ENCODE results near the gene C12orf76. TPM values are rescaled to one million over a fixed set of nuclear protein-coding genes. Genes with fewer than 3 reads are reported as not detected.

C12orf76 gene
- total and polyA plus RNA-seq, 2 experiments from 2014 or later: 14.3 to 14.5 TPM

DNA sequence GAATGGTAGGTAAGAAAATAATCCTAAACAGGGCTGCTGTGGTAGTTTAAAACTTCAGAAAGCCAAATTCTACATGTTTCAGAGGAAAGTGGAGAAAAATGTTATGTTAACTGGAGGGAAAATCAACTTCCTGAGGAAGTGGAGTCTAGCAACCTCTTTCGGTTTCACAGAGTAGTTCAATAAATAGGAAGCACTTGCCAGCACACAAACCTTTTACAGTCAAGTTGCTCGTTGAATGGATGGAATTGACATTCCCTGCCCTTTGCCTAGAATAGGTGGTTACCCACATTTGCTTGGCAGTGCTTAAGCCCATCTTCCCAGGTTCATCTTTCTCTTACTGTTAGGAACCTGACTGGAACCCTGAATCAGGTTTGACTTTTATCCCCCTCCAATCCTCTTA lies 33.2 kb downstream of the C12orf76 start:
- Histone ChIP-seq H3K27ac (ENCODE audit: low read depth) (no peak overlapping the region), H3K4me3 (no peak overlapping the region), H3F3A (replicated peaks; ENCODE audit: low read depth) (no peaks in the 10 kb centered on the region), H2AFZ (no peak overlapping the region), H3K36me3 (ENCODE audit: insufficient read depth) (no peaks in the 10 kb centered on the region; the same call in 1 of the 2 replicates), H3K27me3 (ENCODE audit: insufficient read depth) (no peaks in the 10 kb centered on the region), H4K20me1 (replicated peaks; ENCODE audit: insufficient read depth) (peaks cover 3% of the 10 kb centered on the region; the same call in 1 of the 2 replicates), H3K4me1 (ENCODE audit: insufficient read depth) (no peaks in the 10 kb centered on the region), H3K9me2 (ENCODE audit: insufficient read depth) (no peaks in the 10 kb centered on the region), H3K4me2 (no peak overlapping the region), H3K79me2 (replicated peaks; ENCODE audit: insufficient read depth) (peaks cover 4% of the 10 kb centered on the region; the same call in 1 of the 2 replicates)
- ATAC-seq (no peak), DNase-seq (ENCODE audit: low spot score) (no peak)
- TF ChIP-seq EZH2phosphoT487 (IDR thresholded peaks at IDR 0.05; ENCODE audit: unreplicated experiment) (no peak), CREB1 (CRISPR knock-in tag; IDR thresholded peaks at IDR 0.05; ENCODE audit: low read depth) (no peak), EZH2 (IDR thresholded peaks at IDR 0.05; ENCODE audit: low read depth, unreplicated experiment) (no peak), POLR2AphosphoS5 (IDR thresholded peaks at IDR 0.05; ENCODE audit: low read depth) (no peak), NANOG (IDR thresholded peaks at IDR 0.05; ENCODE audit: borderline replicate concordance) (no peak), ZNF114 (CRISPR knock-in tag; IDR thresholded peaks at IDR 0.05) (no peak), JUNB (IDR thresholded peaks at IDR 0.05; ENCODE audit: unreplicated experiment) (no peak), ZNF331 (CRISPR knock-in tag; IDR thresholded peaks at IDR 0.05; ENCODE audit: low read depth) (no peak), STAT1 (IDR thresholded peaks at IDR 0.05; ENCODE audit: unreplicated experiment) (no peak)
- TF ChIP-seq, protein P1, sequence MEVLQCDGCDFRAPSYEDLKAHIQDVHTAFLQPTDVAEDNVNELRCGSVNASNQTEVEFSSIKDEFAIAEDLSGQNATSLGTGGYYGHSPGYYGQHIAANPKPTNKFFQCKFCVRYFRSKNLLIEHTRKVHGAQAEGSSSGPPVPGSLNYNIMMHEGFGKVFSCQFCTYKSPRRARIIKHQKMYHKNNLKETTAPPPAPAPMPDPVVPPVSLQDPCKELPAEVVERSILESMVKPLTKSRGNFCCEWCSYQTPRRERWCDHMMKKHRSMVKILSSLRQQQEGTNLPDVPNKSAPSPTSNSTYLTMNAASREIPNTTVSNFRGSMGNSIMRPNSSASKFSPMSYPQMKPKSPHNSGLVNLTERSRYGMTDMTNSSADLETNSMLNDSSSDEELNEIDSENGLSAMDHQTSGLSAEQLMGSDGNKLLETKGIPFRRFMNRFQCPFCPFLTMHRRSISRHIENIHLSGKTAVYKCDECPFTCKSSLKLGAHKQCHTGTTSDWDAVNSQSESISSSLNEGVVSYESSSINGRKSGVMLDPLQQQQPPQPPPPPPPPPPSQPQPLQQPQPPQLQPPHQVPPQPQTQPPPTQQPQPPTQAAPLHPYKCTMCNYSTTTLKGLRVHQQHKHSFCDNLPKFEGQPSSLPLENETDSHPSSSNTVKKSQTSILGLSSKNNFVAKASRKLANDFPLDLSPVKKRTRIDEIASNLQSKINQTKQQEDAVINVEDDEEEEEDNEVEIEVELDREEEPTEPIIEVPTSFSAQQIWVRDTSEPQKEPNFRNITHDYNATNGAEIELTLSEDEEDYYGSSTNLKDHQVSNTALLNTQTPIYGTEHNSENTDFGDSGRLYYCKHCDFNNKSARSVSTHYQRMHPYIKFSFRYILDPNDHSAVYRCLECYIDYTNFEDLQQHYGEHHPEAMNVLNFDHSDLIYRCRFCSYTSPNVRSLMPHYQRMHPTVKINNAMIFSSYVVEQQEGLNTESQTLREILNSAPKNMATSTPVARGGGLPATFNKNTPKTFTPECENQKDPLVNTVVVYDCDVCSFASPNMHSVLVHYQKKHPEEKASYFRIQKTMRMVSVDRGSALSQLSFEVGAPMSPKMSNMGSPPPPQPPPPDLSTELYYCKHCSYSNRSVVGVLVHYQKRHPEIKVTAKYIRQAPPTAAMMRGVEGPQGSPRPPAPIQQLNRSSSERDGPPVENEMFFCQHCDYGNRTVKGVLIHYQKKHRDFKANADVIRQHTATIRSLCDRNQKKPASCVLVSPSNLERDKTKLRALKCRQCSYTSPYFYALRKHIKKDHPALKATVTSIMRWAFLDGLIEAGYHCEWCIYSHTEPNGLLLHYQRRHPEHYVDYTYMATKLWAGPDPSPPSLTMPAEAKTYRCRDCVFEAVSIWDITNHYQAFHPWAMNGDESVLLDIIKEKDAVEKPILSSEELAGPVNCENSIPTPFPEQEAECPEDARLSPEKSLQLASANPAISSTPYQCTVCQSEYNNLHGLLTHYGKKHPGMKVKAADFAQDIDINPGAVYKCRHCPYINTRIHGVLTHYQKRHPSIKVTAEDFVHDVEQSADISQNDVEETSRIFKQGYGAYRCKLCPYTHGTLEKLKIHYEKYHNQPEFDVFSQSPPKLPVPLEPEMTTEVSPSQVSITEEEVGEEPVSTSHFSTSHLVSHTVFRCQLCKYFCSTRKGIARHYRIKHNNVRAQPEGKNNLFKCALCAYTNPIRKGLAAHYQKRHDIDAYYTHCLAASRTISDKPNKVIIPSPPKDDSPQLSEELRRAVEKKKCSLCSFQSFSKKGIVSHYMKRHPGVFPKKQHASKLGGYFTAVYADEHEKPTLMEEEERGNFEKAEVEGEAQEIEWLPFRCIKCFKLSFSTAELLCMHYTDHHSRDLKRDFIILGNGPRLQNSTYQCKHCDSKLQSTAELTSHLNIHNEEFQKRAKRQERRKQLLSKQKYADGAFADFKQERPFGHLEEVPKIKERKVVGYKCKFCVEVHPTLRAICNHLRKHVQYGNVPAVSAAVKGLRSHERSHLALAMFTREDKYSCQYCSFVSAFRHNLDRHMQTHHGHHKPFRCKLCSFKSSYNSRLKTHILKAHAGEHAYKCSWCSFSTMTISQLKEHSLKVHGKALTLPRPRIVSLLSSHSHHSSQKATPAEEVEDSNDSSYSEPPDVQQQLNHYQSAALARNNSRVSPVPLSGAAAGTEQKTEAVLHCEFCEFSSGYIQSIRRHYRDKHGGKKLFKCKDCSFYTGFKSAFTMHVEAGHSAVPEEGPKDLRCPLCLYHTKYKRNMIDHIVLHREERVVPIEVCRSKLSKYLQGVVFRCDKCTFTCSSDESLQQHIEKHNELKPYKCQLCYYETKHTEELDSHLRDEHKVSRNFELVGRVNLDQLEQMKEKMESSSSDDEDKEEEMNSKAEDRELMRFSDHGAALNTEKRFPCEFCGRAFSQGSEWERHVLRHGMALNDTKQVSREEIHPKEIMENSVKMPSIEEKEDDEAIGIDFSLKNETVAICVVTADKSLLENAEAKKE (CRISPR knock-in tag; IDR thresholded peaks at IDR 0.05): no peak
- TF ChIP-seq, protein P2, sequence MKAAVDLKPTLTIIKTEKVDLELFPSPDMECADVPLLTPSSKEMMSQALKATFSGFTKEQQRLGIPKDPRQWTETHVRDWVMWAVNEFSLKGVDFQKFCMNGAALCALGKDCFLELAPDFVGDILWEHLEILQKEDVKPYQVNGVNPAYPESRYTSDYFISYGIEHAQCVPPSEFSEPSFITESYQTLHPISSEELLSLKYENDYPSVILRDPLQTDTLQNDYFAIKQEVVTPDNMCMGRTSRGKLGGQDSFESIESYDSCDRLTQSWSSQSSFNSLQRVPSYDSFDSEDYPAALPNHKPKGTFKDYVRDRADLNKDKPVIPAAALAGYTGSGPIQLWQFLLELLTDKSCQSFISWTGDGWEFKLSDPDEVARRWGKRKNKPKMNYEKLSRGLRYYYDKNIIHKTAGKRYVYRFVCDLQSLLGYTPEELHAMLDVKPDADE (IDR thresholded peaks at IDR 0.05): no peak
- TF ChIP-seq, protein P3, sequence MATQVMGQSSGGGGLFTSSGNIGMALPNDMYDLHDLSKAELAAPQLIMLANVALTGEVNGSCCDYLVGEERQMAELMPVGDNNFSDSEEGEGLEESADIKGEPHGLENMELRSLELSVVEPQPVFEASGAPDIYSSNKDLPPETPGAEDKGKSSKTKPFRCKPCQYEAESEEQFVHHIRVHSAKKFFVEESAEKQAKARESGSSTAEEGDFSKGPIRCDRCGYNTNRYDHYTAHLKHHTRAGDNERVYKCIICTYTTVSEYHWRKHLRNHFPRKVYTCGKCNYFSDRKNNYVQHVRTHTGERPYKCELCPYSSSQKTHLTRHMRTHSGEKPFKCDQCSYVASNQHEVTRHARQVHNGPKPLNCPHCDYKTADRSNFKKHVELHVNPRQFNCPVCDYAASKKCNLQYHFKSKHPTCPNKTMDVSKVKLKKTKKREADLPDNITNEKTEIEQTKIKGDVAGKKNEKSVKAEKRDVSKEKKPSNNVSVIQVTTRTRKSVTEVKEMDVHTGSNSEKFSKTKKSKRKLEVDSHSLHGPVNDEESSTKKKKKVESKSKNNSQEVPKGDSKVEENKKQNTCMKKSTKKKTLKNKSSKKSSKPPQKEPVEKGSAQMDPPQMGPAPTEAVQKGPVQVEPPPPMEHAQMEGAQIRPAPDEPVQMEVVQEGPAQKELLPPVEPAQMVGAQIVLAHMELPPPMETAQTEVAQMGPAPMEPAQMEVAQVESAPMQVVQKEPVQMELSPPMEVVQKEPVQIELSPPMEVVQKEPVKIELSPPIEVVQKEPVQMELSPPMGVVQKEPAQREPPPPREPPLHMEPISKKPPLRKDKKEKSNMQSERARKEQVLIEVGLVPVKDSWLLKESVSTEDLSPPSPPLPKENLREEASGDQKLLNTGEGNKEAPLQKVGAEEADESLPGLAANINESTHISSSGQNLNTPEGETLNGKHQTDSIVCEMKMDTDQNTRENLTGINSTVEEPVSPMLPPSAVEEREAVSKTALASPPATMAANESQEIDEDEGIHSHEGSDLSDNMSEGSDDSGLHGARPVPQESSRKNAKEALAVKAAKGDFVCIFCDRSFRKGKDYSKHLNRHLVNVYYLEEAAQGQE (IDR thresholded peaks at IDR 0.05; ENCODE audit: unreplicated experiment): no peak
- TF ChIP-seq, protein P4, sequence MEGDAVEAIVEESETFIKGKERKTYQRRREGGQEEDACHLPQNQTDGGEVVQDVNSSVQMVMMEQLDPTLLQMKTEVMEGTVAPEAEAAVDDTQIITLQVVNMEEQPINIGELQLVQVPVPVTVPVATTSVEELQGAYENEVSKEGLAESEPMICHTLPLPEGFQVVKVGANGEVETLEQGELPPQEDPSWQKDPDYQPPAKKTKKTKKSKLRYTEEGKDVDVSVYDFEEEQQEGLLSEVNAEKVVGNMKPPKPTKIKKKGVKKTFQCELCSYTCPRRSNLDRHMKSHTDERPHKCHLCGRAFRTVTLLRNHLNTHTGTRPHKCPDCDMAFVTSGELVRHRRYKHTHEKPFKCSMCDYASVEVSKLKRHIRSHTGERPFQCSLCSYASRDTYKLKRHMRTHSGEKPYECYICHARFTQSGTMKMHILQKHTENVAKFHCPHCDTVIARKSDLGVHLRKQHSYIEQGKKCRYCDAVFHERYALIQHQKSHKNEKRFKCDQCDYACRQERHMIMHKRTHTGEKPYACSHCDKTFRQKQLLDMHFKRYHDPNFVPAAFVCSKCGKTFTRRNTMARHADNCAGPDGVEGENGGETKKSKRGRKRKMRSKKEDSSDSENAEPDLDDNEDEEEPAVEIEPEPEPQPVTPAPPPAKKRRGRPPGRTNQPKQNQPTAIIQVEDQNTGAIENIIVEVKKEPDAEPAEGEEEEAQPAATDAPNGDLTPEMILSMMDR (conservative IDR thresholded peaks at IDR 0.05; ENCODE audit: low read depth in 2 of 2): no peak
- no peaks in the 10 kb centered on the region for H3K9me3 Mint-ChIP-seq
- H3K4me1 Mint-ChIP-seq: no peaks in the 10 kb centered on the region
- H3K4me3 Mint-ChIP-seq: no peak overlapping the region
- H3K27me3 Mint-ChIP-seq (ENCODE audit: insufficient read depth, low read depth, poor library complexity): no peaks in the 10 kb centered on the region
- no peak overlapping the region for H3K27ac Mint-ChIP-seq
- peaks cover 6% of the 10 kb centered on the region; the same call in 2 of the 3 replicates for H3K36me3 Mint-ChIP-seq (ENCODE audit: low read depth)

Data from GM23338 (cell line).